ENCODE results near the gene AZU1. TPM values are rescaled to one million over a fixed set of nuclear protein-coding genes. Genes with fewer than 3 reads are reported as not detected.
"Not testable (repeated sequence)": the region's sequence is repeated elsewhere in the genome, so short reads cannot be mapped to it uniquely, and the experiment has no call there.

AZU1 gene
- total RNA-seq, 1 donor from 2014 or later = not detected

DNA sequence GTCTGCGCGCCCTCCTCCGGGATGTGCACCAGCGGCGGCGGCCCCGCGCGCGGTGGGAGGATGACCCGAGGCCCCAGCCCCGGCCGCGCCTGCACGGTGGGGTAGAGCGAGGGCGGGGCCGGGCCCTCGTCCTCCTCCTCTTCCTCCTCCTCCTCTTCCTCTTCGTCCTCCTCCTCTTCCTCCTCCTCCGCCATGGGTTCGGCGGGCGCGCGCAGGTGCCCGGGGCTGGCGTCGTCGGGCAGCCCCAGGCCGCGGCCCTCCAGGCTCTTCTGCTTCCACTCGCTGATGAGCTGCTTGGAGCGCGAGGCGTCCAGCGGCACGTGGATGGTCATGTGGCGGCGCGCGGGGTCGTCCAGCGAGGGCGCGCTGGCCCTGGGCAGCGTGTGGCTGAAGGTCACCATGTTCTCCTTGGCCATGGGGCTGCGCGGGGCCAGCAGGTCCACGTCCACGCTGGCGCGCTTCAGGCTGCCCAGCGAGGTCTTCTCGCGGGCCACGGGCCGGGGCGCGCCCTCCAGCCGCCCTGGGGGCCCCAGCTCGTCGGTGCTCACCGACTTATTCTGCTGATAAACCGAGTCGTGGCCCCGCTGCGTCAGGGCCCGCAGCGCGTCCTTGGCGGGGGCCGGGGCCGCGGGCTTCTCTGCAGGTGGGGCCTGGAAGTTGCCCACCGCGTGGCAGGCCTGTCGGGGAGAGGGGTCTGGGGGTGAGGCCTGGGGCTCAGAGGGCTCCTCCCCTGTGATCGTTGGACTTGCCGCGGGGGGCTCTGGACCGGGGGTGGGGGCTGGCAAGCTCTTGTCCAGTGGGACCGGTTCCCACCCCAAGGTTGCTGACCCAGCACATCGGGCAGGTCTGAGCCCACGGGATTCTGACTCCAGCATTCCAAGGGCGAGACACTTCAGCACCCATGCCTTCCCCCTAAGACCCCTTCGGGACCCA, 14.2 kb upstream of the AZU1 start:
- no peak for TF ChIP-seq CTCF (IDR thresholded peaks at IDR 0.05)
- DNase-seq (ENCODE audit: low spot score in 2 of 2) = no peak
- no peak overlapping the region for H3K4me3 ChIP-seq
- H3K27ac ChIP-seq = no peak overlapping the region
- H3K27me3 ChIP-seq = no peaks in the 10 kb centered on the region
- no peaks in the 10 kb centered on the region for H3K4me1 ChIP-seq
- intact Hi-C loops (cut with DNase I) = no loop called here
- peaks cover 37 to 48% of the 10 kb centered on the region in 2 donors for H3K36me3 ChIP-seq
- H3K9me3 ChIP-seq = no peaks in the 10 kb centered on the region

- H3K27ac ChIP-seq = no peak overlapping the region
- H3K9me3 ChIP-seq = no peaks in the 10 kb centered on the region
- H3K4me3 ChIP-seq = no peak overlapping the region
- H3K27me3 ChIP-seq = no peaks in the 10 kb centered on the region
- no peak for TF ChIP-seq CTCF (IDR thresholded peaks at IDR 0.05)
- intact Hi-C loops (cut with DNase I) = no loop called here
- peaks cover 28 to 39% of the 10 kb centered on the region in 2 donors for H3K36me3 ChIP-seq
- no peak for DNase-seq (ENCODE audit: low spot score in 2 of 2)
- no peaks in the 10 kb centered on the region for H3K4me1 ChIP-seq
Measured at GRCh38 chr19:814152-815078, 13.2 kb upstream of the AZU1 start.

DNA sequence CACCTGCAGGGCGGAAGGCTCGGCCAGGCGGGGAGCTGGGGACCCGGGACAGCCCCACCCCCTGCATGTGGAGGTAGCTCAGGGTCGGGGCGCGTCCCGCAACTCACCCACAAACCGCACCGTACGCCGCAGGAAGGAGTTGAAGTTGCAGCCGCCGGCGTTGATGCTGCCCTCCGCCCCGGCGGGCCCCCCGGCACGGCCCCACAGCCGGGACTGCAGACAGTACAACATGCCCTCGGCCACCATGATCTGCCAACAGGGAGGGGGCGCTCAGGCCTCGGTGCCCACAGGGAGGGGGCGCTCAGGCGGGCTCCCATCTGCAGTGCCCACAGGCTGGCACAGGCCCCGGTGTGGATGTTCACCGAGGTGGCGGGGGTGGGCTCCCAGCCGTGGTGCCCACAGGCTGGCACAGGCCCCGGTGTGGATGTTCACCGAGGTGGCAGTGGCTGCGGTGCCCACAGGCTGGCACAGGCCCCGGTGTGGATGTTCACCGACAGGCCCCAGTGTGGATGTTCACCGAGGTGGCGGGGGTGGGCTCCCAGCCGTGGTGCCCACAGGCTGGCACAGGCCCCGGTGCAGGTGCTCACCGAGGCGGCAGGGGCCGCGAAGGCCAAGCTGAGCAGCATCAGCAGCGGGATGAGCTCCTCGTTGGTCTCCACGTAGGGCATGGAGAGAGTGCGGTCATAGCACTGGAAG, 12.4 kb upstream of the AZU1 start:
- no peaks in the 10 kb centered on the region for H3K27me3 ChIP-seq
- H3K4me1 ChIP-seq = no peaks in the 10 kb centered on the region
- intact Hi-C loops (cut with DNase I) = no loop called here
- H3K36me3 ChIP-seq = peaks cover 20 to 31% of the 10 kb centered on the region in 2 donors
- no peak overlapping the region for H3K27ac ChIP-seq
- no peak for DNase-seq (ENCODE audit: low spot score in 2 of 2)
- no peak for TF ChIP-seq CTCF (IDR thresholded peaks at IDR 0.05)
- H3K4me3 ChIP-seq = no peak overlapping the region
- no peaks in the 10 kb centered on the region for H3K9me3 ChIP-seq

DNA sequence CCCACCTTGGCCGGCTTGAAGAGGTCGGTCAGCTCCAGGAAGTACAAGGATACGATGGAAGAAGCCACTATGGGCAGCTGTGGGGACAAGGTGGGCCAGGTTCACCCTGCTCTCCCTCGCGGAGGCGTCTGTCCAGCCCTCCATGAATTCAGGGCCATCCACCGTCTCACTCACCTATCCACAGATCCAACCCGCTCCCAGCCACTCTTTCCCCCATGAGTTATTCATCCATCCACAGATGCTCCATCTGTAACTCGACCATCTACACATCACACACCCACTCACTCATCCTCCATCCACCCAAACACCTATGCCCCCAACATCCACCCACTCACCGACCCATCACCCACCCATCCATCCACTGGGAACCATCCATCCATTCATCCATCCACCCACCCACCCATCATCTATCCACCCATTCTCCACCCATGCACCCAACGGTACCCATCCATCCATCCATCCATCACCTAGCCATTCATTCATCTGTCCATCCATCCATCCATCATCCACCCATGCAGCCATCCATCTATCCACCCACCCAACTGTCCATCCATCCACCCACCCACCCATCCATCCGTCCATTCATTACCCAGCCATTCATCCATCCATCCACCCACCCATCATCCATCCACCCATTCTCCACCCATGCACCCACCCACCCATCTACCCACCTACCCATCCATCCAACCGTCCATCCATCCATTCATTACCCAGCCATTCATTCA, 11.7 kb upstream of the AZU1 start:
- Histone ChIP-seq H3K4me1 (no peaks in the 10 kb centered on the region), H3K4me3 (no peak overlapping the region), H3K27ac (no peak overlapping the region), H3K27me3 (peaks cover 1% of the 10 kb centered on the region), H3K36me3 (peaks cover 13 to 23% of the 10 kb centered on the region in 2 donors), H3K9me3 (no peaks in the 10 kb centered on the region)
- DNase-seq (ENCODE audit: low spot score in 2 of 2) = no peak
- no peak for TF ChIP-seq CTCF (IDR thresholded peaks at IDR 0.05)
- intact Hi-C loops (cut with DNase I) = no loop called here

DNA sequence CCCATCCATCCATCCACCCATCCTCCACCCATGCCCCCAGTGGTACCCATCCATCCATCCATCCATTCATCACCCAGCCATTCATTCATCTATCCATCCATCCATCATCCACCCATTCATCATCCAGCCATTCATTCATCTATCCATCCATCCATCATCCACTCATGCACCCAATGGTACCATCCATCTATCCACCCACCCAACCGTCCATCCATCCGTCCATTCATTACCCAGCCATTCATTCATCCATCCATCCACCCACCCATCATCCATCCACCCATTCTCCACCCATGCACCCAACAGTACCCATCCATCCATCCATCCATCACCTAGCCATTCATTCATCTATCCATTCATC, 11.2 kb upstream of the AZU1 start:
- intact Hi-C loops (cut with DNase I) = no loop called here
- peaks cover 8 to 18% of the 10 kb centered on the region in 2 donors for H3K36me3 ChIP-seq
- peaks cover 7% of the 10 kb centered on the region for H3K27me3 ChIP-seq
- DNase-seq (ENCODE audit: low spot score in 2 of 2) = no peak
- H3K27ac ChIP-seq = no peak overlapping the region
- TF ChIP-seq CTCF (IDR thresholded peaks at IDR 0.05) = no peak
- no peak overlapping the region for H3K4me3 ChIP-seq
- H3K4me1 ChIP-seq = peaks cover 3% of the 10 kb centered on the region in 2 donors
- H3K9me3 ChIP-seq = no peaks in the 10 kb centered on the region

GRCh38 chr19:820212-820611, 7.4 kb upstream of the AZU1 start:
- H3K27me3 ChIP-seq = peaks cover 23% of the 10 kb centered on the region
- H3K4me1 ChIP-seq; intact Hi-C loops (cut with DNase I); H3K4me3 ChIP-seq; H3K36me3 ChIP-seq; DNase-seq (ENCODE audit: low spot score in 2 of 2); H3K9me3 ChIP-seq; H3K27ac ChIP-seq: not testable (repeated sequence)

Measured in ascending aorta (tissue), 2 donors.